ENCODE measurements around the gene ZBTB7C.

Gene ZBTB7C

GRCh38 chr18:48206887-48207286 is 202.3 kb downstream of the ZBTB7C start:
- no peak for DNase-seq

- no peak for DNase-seq
Observed at GRCh38 chr18:48203961-48204666, 205.1 kb downstream of the ZBTB7C start.

- DNase-seq: no peak
Observed at GRCh38 chr18:48203288-48203945, 205.8 kb downstream of the ZBTB7C start.

GRCh38 chr18:48202350-48203260 is 206.6 kb downstream of the ZBTB7C start:
- no peak for DNase-seq

GRCh38 chr18:48202006-48202348 is 207.2 kb downstream of the ZBTB7C start:
- DNase-seq: no peak

- DNase-seq: no peak
Observed at GRCh38 chr18:48201337-48202005, 207.7 kb downstream of the ZBTB7C start.

- no peak for DNase-seq
Observed at GRCh38 chr18:48200631-48201336, 208.4 kb downstream of the ZBTB7C start.

GRCh38 chr18:48199399-48199798 is 209.8 kb downstream of the ZBTB7C start:
- DNase-seq: no peak

- DNase-seq: no peak
Observed at GRCh38 chr18:48197819-48198218, 211.4 kb downstream of the ZBTB7C start.

GRCh38 chr18:48195787-48196186 is 213.4 kb downstream of the ZBTB7C start:
- no peak for DNase-seq

GRCh38 chr18:48194591-48195181 is 214.5 kb downstream of the ZBTB7C start:
- no peak for DNase-seq

GRCh38 chr18:48193521-48194492 is 215.4 kb downstream of the ZBTB7C start:
- no peak for DNase-seq

- no peak for DNase-seq
Observed at GRCh38 chr18:48192542-48192941, 216.6 kb downstream of the ZBTB7C start.

GRCh38 chr18:48191494-48191893 is 217.7 kb downstream of the ZBTB7C start:
- no peak for DNase-seq

GRCh38 chr18:48190994-48191393 is 218.2 kb downstream of the ZBTB7C start:
- no peak for DNase-seq

- no peak for DNase-seq
Observed at GRCh38 chr18:48188609-48189008, 220.6 kb downstream of the ZBTB7C start.

- no peak for DNase-seq
Observed at GRCh38 chr18:48186861-48187260, 222.3 kb downstream of the ZBTB7C start.

- DNase-seq: no peak
Observed at GRCh38 chr18:48186131-48186766, 222.9 kb downstream of the ZBTB7C start.

GRCh38 chr18:48184118-48184517 is 225.1 kb downstream of the ZBTB7C start:
- no peak for DNase-seq

GRCh38 chr18:48183613-48184012 is 225.6 kb downstream of the ZBTB7C start:
- DNase-seq: no peak
